ENCODE measurements around the gene GPC6.

Gene GPC6

DNA sequence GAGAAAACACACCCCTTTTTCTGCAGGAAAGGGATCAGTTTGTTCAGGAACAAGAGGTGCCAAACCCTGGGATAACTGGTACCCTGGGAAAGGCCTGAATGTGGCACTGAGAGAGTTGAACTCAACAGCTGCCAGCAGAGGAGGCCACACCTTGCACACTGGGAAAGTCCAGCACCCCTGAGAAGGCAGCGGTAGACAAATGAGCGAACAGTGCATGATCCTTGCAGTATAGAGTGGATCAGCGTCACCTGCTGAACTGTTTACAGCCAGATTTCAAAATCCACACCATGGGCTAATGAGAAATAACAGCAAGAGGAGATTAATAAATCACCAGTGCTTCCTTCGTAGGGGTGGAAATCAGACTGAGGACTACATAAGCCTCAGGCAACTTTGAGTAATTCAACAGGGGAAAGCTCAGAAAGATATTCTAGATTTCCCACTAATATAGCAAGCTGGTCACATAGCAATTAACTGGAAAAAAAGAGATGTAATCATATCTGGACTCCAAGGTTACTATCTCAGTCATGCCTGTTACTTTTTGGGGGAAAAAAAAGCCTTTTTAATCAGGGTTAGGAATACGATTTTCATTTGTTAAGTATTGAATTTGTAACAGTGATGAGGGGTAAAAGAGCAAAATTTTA, 1200.8 kb downstream of the GPC6 start:
- TF ChIP-seq EZH2phosphoT487 (IDR thresholded peaks at IDR 0.05; ENCODE audit: low read depth), result no peak
- TF ChIP-seq CTCF (IDR thresholded peaks at IDR 0.05; ENCODE audit: low read depth, low read length), result 0 out of 2 replicates have a peak, but pooled peaks have one; percentile 11
- no peaks in the 10 kb centered on the region for H3K36me3 ChIP-seq (replicated peaks; ENCODE audit: low read depth, low read length)
- peaks cover 8% of the 10 kb centered on the region for H3K4me1 ChIP-seq (ENCODE audit: low read length)
- no peak overlapping the region for H3K4me3 ChIP-seq (ENCODE audit: low read length)
- no peak overlapping the region for H3K9ac ChIP-seq (ENCODE audit: low read length)
- H3K9me3 ChIP-seq (ENCODE audit: insufficient read depth, low read length), result no peaks in the 10 kb centered on the region
- H3K79me2 ChIP-seq (ENCODE audit: low read length), result no peaks in the 10 kb centered on the region
- H4K20me1 ChIP-seq (ENCODE audit: insufficient read depth, low read length), result no peaks in the 10 kb centered on the region
- H3K27me3 ChIP-seq (ENCODE audit: low read depth, low read length), result no peaks in the 10 kb centered on the region
- H2AFZ ChIP-seq (ENCODE audit: low read depth, low read length), result peak overlapping the region; percentile 74; the same call in 1 of the 2 replicates
- H3K27ac ChIP-seq (ENCODE audit: low read length), result no peak overlapping the region
- H3K4me2 ChIP-seq (ENCODE audit: low read length), result peak overlapping the region; percentile 47

- Histone ChIP-seq H4K20me1 (ENCODE audit: insufficient read depth, low read length) (no peaks in the 10 kb centered on the region), H3K9ac (ENCODE audit: low read length) (no peak overlapping the region), H2AFZ (ENCODE audit: low read depth, low read length) (no peak overlapping the region), H3K9me3 (ENCODE audit: insufficient read depth, low read length) (no peaks in the 10 kb centered on the region), H3K27me3 (ENCODE audit: low read depth, low read length) (no peaks in the 10 kb centered on the region), H3K4me2 (ENCODE audit: low read length) (no peak overlapping the region), H3K79me2 (ENCODE audit: low read length) (no peaks in the 10 kb centered on the region), H3K36me3 (replicated peaks; ENCODE audit: low read depth, low read length) (no peaks in the 10 kb centered on the region), H3K4me1 (ENCODE audit: low read length) (peaks cover 21% of the 10 kb centered on the region), H3K4me3 (ENCODE audit: low read length) (no peak overlapping the region), H3K27ac (ENCODE audit: low read length) (no peak overlapping the region)
- no peak for TF ChIP-seq EZH2phosphoT487 (IDR thresholded peaks at IDR 0.05; ENCODE audit: low read depth)
- TF ChIP-seq CTCF (IDR thresholded peaks at IDR 0.05; ENCODE audit: low read depth, low read length), result peak; percentile 22
Measured at GRCh38 chr13:94431574-94431973, 1205.0 kb downstream of the GPC6 start.

DNA sequence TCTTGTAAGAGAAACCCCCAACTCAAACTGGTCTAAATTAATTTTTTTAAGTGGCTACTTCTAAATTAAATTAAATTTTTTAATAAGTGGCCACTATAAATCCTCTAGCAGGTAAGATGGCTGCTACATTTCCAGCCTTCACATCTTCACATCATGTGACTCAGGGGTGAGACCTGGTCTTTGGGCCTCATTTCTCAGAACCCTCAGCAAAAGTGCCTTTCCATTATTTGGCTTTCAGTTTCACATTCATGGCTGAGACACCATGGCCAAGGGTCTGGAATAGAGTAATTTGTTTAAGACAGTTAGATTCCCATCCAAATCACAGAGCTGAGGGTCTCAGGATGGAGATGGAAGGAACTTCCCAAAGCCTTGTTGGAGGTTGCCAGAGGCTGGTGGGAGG, 1205.4 kb downstream of the GPC6 start:
- Histone ChIP-seq H3K79me2 (ENCODE audit: low read length) (no peaks in the 10 kb centered on the region), H3K4me3 (ENCODE audit: low read length) (no peak overlapping the region), H3K4me1 (ENCODE audit: low read length) (peaks cover 21% of the 10 kb centered on the region), H3K4me2 (ENCODE audit: low read length) (no peak overlapping the region), H3K9ac (ENCODE audit: low read length) (no peak overlapping the region), H3K27me3 (ENCODE audit: low read depth, low read length) (no peaks in the 10 kb centered on the region), H2AFZ (ENCODE audit: low read depth, low read length) (no peak overlapping the region), H3K36me3 (replicated peaks; ENCODE audit: low read depth, low read length) (no peaks in the 10 kb centered on the region), H4K20me1 (ENCODE audit: insufficient read depth, low read length) (no peaks in the 10 kb centered on the region), H3K27ac (ENCODE audit: low read length) (no peak overlapping the region), H3K9me3 (ENCODE audit: insufficient read depth, low read length) (no peaks in the 10 kb centered on the region)
- TF ChIP-seq EZH2phosphoT487 (IDR thresholded peaks at IDR 0.05; ENCODE audit: low read depth) (no peak), CTCF (IDR thresholded peaks at IDR 0.05; ENCODE audit: low read depth, low read length) (no peak)

DNA sequence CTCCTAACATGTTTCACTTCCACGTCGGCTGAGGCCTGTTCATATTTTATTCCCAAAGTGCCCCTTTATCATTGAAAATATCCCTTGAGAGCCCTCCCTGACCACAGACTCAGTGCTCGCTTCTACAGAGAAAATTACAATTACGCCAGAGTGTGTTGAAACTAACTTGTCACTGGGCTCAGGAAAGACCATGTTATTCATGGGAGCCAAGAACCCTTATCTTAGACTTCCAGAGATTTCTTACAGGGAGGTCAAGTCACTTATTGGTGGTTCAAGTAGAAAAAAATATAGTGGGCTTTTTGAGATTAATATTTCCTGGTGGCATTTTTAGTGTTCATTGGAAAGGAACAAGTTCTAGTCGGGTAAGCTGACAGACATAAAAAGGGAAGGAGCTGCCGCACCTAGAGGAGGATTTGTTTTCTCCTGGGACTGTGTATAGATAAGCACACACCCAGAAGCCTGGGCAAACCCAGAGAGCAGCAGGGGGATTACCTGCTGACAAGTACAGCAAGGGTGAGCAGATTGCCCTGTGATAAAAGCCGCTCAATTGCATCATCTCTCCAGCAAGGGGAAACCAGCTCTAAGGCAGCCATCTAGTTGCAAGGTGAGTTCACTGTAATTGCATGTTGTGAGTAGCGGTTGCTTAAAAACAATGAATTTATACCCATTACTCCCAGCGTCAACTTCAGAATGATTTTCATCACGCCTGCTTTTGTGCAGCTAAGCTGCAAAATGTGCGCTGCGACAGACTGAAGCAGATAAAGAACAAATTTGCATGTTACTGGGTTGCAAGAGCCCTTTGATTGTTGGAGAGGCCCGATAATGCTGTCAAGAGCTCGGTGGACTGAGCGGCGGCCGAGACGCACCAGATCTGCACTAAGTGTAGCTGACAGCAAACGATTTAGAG, 1206.7 kb downstream of the GPC6 start:
- H3K9me3 ChIP-seq (ENCODE audit: insufficient read depth, low read length), result no peaks in the 10 kb centered on the region
- H3K36me3 ChIP-seq (replicated peaks; ENCODE audit: low read depth, low read length), result no peaks in the 10 kb centered on the region
- H3K4me2 ChIP-seq (ENCODE audit: low read length), result peak overlapping the region; percentile 53
- no peaks in the 10 kb centered on the region for H4K20me1 ChIP-seq (ENCODE audit: insufficient read depth, low read length)
- TF ChIP-seq CTCF (IDR thresholded peaks at IDR 0.05; ENCODE audit: low read depth, low read length), result no peak
- TF ChIP-seq EZH2phosphoT487 (IDR thresholded peaks at IDR 0.05; ENCODE audit: low read depth), result no peak
- no peak overlapping the region for H3K9ac ChIP-seq (ENCODE audit: low read length)
- H3K27ac ChIP-seq (ENCODE audit: low read length), result no peak overlapping the region
- H3K27me3 ChIP-seq (ENCODE audit: low read depth, low read length), result no peaks in the 10 kb centered on the region
- peak overlapping the region; percentile 27 for H2AFZ ChIP-seq (ENCODE audit: low read depth, low read length)
- H3K79me2 ChIP-seq (ENCODE audit: low read length), result no peaks in the 10 kb centered on the region
- H3K4me1 ChIP-seq (ENCODE audit: low read length), result peaks cover 13% of the 10 kb centered on the region
- H3K4me3 ChIP-seq (ENCODE audit: low read length), result peak overlapping the region; percentile 11; the same call in 1 of the 2 replicates
